Tibial nerve (tissue), 4 donors: ENCODE data around the gene MOB2. TPM values are rescaled to one million over a fixed set of nuclear protein-coding genes. Genes with fewer than 3 reads are reported as not detected.

Experiments used
- DNase-seq, 2 donors: peaks; one replicate each; pipeline ENCODE4 v3.0.0-alpha.2; 2019; ENCODE audit warnings: low spot score in 2 of 2
- H3K27ac ChIP-seq, 4 donors: fragments of 200-600 bp; sonication (generic) in 3 of 4; one replicate each; pipeline ENCODE4 v1.5.1; 2017 to 2019; ENCODE audit warnings: mild to moderate bottlenecking in 1 of 4
- H3K27me3 ChIP-seq, 2 donors: fragments of 200-600 bp; sonication (generic) in 1 of 2; one replicate each; pipeline versions ENCODE4 v1.5.1 to v1.6.0; 2017 to 2019
- H3K36me3 ChIP-seq, 3 donors: fragments of 200-600 bp; sonication (generic); one replicate each; pipeline ENCODE4 v1.5.1; 2018 to 2019
- H3K4me1 ChIP-seq, 4 donors: fragments of 200-600 bp; sonication (generic) in 3 of 4; one replicate each; pipeline ENCODE4 v1.5.1; 2017 to 2019
- H3K4me3 ChIP-seq, 4 donors: fragments of 200-600 bp; sonication (generic) in 3 of 4; one replicate each; pipeline ENCODE4 v1.5.1; 2017 to 2019; ENCODE audit warnings: mild to moderate bottlenecking in 1 of 4, moderate library complexity in 1 of 4
- H3K9me3 ChIP-seq, 4 donors: fragments of 200-600 bp; sonication (generic) in 3 of 4; one replicate each; pipeline ENCODE4 v1.5.1; 2017 to 2019
- EP300 ChIP-seq, 2 donors: sonication (generic); formaldehyde crosslinking; IDR thresholded peaks; one replicate each; pipeline ENCODE4 v1.6.1; 2017; ENCODE audit warnings: antibody characterized with exemption in 2 of 2, mild to moderate bottlenecking in 1 of 2
- POLR2A ChIP-seq, 2 donors: fragments of 450-650 bp; IDR thresholded peaks; one replicate each; pipeline ENCODE4 v1.6.1; 2017; ENCODE audit warnings: antibody characterized with exemption in 2 of 2, mild to moderate bottlenecking in 2 of 2, moderate library complexity in 2 of 2
- WGBS, 2 donors: methylation state at CpG; one replicate each; pipeline ENCODE4 v1.1.5; 2018; 5-methylcytosine and 5-hydroxymethylcytosine counted together
- total RNA-seq, 4 donors: library from RNA; depleted of rRNA; stranded (reverse); fragments of >200 nt; gene quantifications; one replicate each; pipeline ENCODE4 v1.1.0, GENCODE V29; 2016
- TF ChIP-seq, protein P1 (sequence below), 5 experiments: fragments of 200-600 bp in 3 of 5; fragments of 450-650 bp in 2 of 5; sonication (generic) in 3 of 5; IDR thresholded peaks; one replicate each; pipeline ENCODE4 v1.5.1; 2016 to 2019; ENCODE audit warnings: antibody characterized with exemption in 5 of 5, mild to moderate bottlenecking in 3 of 5, moderate library complexity in 2 of 5

The MOB2 gene, protein sequence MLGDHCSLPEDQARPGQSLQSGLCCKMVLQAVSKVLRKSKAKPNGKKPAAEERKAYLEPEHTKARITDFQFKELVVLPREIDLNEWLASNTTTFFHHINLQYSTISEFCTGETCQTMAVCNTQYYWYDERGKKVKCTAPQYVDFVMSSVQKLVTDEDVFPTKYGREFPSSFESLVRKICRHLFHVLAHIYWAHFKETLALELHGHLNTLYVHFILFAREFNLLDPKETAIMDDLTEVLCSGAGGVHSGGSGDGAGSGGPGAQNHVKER
- total RNA-seq, result 10 to 100 TPM; 42.3 to 55.1 (median 46.9) TPM

DNA sequence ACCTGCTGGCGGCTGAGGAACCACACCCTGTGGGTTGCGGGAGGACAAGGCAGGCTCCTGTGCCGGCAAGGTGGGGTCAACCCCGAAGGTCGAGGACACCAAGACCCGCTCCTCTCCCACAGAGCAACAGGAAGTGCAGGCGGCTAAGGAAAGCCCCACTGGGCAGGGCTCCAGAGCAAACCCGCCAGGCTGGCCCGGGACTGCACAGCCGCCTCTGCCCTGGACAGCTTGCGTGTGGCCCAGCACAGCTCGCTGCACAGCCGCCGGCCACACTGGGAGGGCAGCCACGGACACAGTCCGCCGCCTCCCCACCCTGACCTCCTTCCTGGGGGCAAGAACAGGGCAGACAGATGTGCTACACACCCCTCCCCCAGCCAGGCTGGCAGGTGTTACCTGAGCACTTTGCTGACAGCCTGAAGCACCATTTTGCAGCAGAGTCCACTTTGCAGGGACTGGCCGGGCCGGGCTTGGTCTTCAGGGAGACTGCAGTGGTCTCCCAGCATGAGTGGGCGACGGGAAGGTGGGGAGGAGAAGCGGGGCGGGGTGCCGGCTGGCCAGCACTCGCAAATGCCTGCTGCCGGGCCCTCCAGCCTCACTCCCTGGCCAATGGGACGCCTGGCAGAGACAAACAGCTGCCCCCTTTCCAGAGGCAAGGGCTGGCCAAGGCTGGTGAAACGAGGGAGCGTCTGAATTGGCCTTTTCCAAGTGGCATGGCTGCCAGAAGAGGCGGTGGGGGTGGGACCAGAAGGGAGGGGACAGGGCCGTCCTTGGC is at the start of gene MOB2:
Gene MOB2 (minus strand): TSS at position 726 of the 772 bp plus-strand sequence. CDS start 223 bp downstream, at position 503.
- no peaks in the 10 kb centered on the region for H3K36me3 ChIP-seq
- no peaks in the 10 kb centered on the region for H3K27me3 ChIP-seq
- H3K9me3 ChIP-seq, result no peaks in the 10 kb centered on the region
- peaks cover 0 to 92% (median 66%) of the 10 kb centered on the region in 4 donors for H3K4me1 ChIP-seq
- H3K27ac ChIP-seq, result peak within 1 kb of the TSS; percentile 61 to 88 (median 72)
- TF ChIP-seq POLR2A (IDR thresholded peaks at IDR 0.05), result no peak
- TF ChIP-seq, protein P1, sequence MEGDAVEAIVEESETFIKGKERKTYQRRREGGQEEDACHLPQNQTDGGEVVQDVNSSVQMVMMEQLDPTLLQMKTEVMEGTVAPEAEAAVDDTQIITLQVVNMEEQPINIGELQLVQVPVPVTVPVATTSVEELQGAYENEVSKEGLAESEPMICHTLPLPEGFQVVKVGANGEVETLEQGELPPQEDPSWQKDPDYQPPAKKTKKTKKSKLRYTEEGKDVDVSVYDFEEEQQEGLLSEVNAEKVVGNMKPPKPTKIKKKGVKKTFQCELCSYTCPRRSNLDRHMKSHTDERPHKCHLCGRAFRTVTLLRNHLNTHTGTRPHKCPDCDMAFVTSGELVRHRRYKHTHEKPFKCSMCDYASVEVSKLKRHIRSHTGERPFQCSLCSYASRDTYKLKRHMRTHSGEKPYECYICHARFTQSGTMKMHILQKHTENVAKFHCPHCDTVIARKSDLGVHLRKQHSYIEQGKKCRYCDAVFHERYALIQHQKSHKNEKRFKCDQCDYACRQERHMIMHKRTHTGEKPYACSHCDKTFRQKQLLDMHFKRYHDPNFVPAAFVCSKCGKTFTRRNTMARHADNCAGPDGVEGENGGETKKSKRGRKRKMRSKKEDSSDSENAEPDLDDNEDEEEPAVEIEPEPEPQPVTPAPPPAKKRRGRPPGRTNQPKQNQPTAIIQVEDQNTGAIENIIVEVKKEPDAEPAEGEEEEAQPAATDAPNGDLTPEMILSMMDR (IDR thresholded peaks at IDR 0.05), result peak in 1 of 5 experiments; percentile 10
- peak in 1 of 2 donors; percentile 22 for TF ChIP-seq EP300 (IDR thresholded peaks at IDR 0.05)
- WGBS, 2 donors, result 20 to 22% methylated on average over 1 to 25 of the region's 31 CpGs
- no peak for DNase-seq
- peak within 1 kb of the TSS; percentile 19 to 41 (median 21) for H3K4me3 ChIP-seq

DNA sequence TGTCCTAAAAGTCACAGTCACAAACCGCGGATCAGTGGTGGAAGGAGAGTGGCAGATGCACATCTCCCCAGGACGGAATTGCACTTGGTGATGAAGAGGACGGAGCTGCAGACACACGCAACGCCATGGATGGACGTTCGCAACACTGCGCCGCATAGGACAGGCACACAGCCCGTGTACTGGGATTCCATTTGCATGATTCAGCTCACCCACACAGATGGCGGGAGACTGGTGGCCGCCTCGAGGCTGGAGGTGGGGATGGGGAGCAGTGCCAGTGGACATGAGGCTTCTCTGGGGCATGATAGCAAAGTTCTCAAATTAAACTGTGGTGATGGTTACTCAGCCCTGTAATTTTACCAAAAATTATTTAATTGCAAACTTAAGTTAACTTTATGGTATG is 48.1 kb upstream of the MOB2 start:
- TF ChIP-seq, protein P1 (IDR thresholded peaks at IDR 0.05), result no peak
- TF ChIP-seq EP300 (IDR thresholded peaks at IDR 0.05), result peak in 1 of 2 donors; percentile 68
- no peak for TF ChIP-seq POLR2A (IDR thresholded peaks at IDR 0.05)
- Histone ChIP-seq H3K27ac (peak overlapping the region in 3 of 4 donors; percentile 46 to 78 (median 69)), H3K36me3 (peaks cover 0 to 29% (median 8%) of the 10 kb centered on the region in 3 donors), H3K9me3 (no peaks in the 10 kb centered on the region), H3K4me3 (no peak overlapping the region), H3K27me3 (peaks cover 0 to 7% of the 10 kb centered on the region in 2 donors), H3K4me1 (peaks cover 0 to 66% (median 16%) of the 10 kb centered on the region in 4 donors)
- DNase-seq, result no peak
- 52 to 63% methylated on average over 14 of the region's 14 CpGs for whole genome bisulfite sequencing, 2 donors

DNA sequence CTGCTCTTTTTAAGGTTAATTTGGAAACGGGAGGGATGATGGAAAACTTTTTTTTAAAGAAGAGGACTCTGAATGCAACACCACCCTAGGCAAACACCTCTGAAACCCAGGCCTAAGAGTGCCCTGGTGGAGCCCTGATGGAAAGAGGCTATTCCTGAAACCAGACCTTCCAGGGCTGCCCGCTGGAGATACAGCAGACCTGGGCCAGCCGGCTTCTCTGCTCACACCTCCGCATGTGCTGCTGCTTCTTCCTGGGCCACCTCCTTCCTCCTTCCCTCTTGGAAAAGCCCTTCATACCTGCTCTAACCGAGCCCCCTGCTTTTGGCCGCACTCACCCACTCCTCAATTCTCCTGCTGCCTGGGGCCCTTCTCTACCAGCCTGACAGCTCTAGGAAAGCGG is 47.6 kb upstream of the MOB2 start:
- TF ChIP-seq POLR2A (IDR thresholded peaks at IDR 0.05) (no peak), EP300 (IDR thresholded peaks at IDR 0.05) (no peak)
- TF ChIP-seq, protein P1 (IDR thresholded peaks at IDR 0.05), result no peak
- no peak for DNase-seq
- Histone ChIP-seq H3K27ac (peak overlapping the region in 3 of 4 donors; percentile 46 to 78 (median 69)), H3K27me3 (peaks cover 0 to 7% of the 10 kb centered on the region in 2 donors), H3K9me3 (no peaks in the 10 kb centered on the region), H3K36me3 (peaks cover 0 to 29% (median 8%) of the 10 kb centered on the region in 3 donors), H3K4me3 (no peak overlapping the region), H3K4me1 (peaks cover 0 to 66% (median 16%) of the 10 kb centered on the region in 4 donors)
- WGBS, 2 donors, result 86 to 88% methylated on average over 7 of the region's 7 CpGs

DNA sequence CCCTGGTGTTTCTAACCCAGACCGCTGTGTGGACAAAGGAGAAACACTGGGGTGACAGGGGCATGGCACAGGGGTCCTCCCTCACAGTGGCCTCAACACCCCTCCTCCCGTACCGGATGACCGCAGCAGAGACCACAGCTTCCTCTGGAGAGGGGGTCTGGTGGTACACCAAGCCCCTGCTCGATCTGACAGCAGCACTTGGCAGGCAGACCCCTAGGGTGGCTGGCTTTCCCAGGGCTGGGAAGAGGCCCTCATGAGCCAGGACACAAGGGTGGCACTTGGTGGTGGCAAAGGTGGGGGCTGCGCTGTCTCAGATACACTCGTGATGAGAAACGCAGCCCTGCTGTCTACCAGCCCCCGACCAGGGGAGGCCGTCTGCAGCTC is 46.8 kb upstream of the MOB2 start:
- Histone ChIP-seq H3K27ac (peak overlapping the region in 3 of 4 donors; percentile 27 to 78 (median 78)), H3K4me3 (no peak overlapping the region), H3K4me1 (peaks cover 0 to 74% (median 16%) of the 10 kb centered on the region in 4 donors), H3K9me3 (no peaks in the 10 kb centered on the region), H3K27me3 (peaks cover 0 to 6% of the 10 kb centered on the region in 2 donors), H3K36me3 (peaks cover 0 to 29% (median 8%) of the 10 kb centered on the region in 3 donors)
- TF ChIP-seq, protein P1 (IDR thresholded peaks at IDR 0.05), result no peak
- TF ChIP-seq POLR2A (IDR thresholded peaks at IDR 0.05) (no peak), EP300 (IDR thresholded peaks at IDR 0.05) (no peak)
- no peak for DNase-seq
- 71 to 94% methylated on average over 9 to 10 of the region's 10 CpGs for WGBS, 2 donors
